GM19455 (cell line): ENCODE data around the gene TGFBR2.

ENCODE experiments used
- ATAC-seq: cut with Tn5 transposase; IDR thresholded peaks from one replicate; pipeline ENCODE4 v1.9.1; 2021; ENCODE audit not compliant: unreplicated experiment

TGFBR2 gene

DNA sequence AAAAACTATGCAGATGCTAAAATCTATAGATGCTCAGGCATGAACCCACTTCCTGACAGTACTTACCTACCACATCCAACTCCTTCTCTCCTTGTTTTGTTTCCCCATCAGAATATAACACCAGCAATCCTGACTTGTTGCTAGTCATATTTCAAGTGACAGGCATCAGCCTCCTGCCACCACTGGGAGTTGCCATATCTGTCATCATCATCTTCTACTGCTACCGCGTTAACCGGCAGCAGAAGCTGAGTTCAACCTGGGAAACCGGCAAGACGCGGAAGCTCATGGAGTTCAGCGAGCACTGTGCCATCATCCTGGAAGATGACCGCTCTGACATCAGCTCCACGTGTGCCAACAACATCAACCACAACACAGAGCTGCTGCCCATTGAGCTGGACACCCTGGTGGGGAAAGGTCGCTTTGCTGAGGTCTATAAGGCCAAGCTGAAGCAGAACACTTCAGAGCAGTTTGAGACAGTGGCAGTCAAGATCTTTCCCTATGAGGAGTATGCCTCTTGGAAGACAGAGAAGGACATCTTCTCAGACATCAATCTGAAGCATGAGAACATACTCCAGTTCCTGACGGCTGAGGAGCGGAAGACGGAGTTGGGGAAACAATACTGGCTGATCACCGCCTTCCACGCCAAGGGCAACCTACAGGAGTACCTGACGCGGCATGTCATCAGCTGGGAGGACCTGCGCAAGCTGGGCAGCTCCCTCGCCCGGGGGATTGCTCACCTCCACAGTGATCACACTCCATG, 65.3 kb downstream of the TGFBR2 start:
- no peak for ATAC-seq

- ATAC-seq = no peak
Observed at GRCh38 chr3:30672287-30672735, 65.9 kb downstream of the TGFBR2 start.

- ATAC-seq = no peak
Observed at GRCh38 chr3:30672959-30673358, 66.6 kb downstream of the TGFBR2 start.

DNA sequence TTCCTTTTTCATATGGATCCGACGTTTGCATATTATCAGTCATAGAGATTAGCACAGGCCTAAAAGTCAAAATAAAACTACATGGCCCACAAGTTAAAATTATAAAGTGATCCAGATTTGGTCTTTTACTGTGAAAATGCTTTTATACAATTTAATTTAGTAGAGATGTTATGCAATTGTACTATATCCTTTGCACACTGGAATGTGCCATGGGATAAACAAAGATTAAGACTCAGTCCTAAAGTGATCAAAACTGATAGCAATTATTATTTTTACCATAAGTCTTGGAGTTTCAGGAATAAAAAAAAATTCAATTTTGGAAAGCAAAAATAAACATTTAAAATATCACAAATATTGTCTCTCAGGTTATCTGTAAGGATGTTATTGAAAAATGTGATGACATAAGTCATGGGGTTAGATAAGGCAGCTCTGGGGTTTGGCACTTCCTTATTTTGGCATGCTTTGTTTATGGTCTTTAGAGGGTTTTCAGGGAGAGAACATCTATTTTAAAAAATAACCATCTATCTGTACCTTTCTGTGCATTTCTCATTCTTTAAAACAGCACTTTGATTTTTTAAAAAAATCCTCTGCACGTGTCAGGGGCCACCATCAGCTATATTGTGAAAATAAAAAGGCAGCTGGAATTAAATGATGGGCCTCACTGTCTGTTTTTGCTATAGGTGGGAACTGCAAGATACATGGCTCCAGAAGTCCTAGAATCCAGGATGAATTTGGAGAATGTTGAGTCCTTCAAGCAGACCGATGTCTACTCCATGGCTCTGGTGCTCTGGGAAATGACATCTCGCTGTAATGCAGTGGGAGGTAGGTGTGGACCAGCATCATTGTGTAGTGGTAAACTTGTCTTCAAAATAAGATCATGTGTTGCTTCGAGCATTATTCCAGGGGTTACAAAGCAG, 67.3 kb downstream of the TGFBR2 start:
- ATAC-seq = no peak

DNA sequence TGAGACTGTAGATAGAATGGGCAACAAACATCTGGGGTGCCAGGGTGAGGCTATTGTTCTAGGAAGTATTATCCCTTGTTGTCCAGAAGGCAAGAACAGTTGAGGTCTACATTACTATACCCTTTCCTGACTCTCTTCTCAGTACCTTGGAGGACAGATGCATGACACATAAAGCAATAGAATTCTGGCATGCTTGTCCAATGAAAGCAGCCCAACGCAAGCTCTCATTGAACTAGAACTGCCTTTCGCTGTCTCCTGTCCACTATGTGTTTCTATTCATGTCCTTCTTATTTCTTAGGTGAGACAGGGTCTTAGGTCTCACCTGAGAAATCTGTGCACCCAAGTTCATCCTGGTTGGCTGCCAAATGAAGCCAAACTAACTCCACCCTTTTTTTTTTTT, 68.6 kb downstream of the TGFBR2 start:
- no peak for ATAC-seq

DNA sequence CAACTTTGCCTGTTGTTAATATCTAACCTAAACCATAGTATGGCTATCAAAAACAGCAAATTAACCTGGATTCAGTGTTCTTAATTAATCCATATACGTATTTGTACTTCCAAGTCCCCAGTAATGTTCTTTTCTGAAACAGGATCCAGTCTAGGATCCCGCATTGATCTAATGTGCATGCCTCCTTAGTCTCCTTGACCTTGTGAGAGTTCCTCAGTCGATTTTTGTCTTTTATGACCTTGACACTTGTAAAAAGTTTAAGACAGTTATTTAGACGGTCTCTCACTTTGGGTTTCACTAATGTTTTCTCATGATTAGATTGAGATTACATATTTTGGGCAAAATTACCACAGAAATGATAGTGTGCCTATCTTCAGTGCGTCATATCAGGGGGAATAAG, 69.4 kb downstream of the TGFBR2 start:
- no peak for ATAC-seq

- ATAC-seq = no peak
Observed at GRCh38 chr3:30676424-30677346, 70.3 kb downstream of the TGFBR2 start.

DNA sequence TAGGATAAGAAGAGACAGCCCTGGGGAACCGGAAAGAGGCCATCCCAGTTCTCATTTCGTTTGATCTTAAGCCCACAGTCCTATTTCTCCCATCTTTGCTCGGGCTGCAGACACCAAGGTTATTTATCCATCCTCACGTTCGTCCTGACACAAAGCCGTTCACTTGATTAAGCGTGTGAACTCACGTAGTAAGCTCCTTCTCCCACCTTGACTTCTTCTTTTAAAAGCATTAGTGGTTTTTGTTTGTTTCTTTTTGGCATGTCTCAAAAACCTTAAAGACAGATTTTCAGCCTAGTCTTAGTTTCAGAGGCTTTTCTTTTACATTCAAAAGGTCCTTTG, 70.9 kb downstream of the TGFBR2 start:
- ATAC-seq = no peak

DNA sequence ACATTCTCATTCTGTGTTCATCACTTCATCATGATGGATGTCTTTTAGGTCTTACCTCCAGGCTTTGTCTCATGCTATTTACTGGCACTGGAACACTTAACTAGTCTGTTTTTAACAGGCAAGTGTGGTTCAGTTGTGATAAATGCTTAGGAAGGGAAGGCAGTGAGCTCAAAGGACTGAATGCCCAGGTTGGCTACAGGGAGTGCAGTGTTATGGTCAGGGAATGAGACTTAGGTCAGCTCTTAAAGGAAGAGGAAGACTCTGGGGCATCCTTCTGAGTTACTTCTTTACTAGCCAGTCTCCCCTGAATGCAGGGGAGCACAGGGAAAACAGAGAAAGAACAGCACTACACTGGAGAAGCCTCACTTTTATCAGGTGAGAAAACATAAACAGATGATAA, 72.6 kb downstream of the TGFBR2 start:
- ATAC-seq = no peak

GRCh38 chr3:30680789-30681648, 74.6 kb downstream of the TGFBR2 start:
- ATAC-seq = no peak

DNA sequence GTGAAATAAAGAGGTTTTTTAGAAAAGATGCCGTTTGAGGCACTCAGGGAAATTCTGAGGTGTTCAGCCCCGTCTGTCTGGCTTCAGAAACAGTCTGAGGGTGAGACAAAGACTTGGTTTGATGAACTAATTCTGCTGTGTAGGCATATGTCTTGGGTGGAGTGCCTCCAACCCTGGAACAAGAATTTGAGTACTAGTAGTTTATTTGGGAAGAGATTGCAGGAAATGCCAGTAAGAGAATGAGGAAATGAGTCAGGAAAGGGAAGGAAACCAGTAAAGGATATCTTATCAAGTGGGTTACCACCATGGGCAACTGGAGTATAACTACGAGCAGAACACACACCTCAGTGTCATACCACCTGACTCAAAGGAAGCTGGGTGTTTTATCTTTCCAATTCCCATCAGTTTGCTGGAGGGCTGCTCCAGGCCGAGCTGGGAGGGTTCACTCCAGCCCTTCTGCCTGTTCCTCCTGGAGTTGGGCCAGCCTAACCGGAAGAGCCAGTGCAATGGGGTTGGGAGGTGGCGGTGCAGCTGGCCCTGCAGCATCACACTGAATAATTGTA, 75.3 kb downstream of the TGFBR2 start:
- no peak for ATAC-seq

GRCh38 chr3:30682434-30683155, 76.2 kb downstream of the TGFBR2 start:
- no peak for ATAC-seq

DNA sequence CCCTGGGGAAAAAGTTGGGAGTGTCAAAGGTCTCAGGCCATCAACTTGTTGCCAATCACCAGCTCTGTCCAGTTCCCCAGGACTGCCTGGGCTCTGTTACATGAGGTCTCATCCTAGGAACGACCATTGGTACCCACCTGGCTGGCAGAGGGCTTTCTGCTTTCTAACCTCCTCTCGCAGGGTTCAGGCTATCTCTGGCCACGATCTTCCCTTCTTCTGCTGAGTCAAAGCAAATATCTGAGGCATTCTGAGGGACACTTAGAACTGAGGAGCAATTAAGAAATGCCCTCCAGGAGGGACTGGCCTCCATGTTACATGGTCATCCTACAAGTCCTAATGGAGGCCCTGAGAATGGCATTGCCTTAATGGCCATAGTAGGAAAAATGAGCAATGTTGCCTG, 77.4 kb downstream of the TGFBR2 start:
- ATAC-seq = no peak

DNA sequence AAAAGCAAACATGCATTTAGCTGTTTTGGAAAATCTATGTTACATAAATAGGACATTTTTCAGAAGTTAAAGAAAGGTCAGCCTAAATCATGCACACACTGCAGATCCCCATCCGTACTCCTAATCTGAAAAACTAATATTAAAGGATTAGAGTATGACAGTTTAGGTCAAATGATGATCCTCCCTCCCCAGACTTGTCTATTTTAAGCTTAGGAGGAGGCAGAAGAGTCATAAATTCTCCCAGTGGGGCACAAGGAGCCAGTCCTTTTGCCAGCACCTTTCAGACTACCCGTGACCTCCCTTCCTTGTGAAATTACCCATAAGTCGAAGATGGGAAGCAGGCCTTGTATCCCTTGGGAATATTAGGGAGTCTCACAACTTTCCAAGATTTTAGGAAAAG, 78.0 kb downstream of the TGFBR2 start:
- no peak for ATAC-seq

- ATAC-seq = no peak
Observed at GRCh38 chr3:30685267-30685667, 78.9 kb downstream of the TGFBR2 start.

- ATAC-seq = no peak
Observed at GRCh38 chr3:30686176-30686575, 79.8 kb downstream of the TGFBR2 start.

DNA sequence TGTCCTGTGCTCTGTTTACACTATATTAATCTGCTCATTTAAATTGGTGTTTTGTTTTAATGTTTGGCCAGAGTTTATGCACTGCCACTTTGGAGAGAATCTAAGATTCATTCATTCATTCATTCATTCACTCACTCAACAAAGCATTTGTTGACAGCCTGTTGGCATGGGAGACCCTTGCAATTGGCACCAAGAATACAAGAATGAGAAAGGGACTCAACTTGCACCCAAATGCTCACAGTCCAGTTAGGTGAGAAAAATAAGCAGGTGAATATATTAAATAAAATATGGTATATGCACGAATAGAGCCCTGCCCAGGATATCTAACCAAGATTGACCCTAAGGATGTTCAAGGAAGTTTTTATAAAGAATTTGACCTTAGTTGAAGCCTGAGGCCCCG, 80.4 kb downstream of the TGFBR2 start:
- no peak for ATAC-seq

DNA sequence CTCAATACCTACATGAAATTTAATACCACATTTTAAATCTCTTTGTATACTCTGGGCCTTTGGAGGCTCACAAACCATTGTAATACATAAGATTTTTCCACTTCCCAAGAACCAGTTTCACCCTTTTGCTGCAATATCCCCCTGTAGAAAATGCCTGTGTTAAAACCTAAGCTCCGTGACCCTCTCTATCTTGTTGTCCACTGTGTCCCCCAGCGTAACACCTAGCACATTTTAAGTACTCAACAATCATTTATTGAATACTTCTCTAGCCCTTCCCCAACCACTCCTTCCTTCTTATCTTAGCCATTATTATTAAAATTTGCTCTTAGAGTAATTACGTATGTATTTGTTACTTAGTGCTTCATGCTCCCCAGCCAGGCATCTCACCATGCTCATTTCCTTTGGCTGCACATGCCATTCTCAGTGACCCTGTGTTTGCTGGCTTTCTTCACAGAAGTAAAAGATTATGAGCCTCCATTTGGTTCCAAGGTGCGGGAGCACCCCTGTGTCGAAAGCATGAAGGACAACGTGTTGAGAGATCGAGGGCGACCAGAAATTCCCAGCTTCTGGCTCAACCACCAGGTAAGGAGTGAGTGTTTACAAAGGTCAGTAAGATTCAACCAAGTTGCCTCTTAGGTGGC, 81.6 kb downstream of the TGFBR2 start:
- ATAC-seq = no peak
